Measurements from ENCODE around the gene RASD1.

RASD1 gene

DNA sequence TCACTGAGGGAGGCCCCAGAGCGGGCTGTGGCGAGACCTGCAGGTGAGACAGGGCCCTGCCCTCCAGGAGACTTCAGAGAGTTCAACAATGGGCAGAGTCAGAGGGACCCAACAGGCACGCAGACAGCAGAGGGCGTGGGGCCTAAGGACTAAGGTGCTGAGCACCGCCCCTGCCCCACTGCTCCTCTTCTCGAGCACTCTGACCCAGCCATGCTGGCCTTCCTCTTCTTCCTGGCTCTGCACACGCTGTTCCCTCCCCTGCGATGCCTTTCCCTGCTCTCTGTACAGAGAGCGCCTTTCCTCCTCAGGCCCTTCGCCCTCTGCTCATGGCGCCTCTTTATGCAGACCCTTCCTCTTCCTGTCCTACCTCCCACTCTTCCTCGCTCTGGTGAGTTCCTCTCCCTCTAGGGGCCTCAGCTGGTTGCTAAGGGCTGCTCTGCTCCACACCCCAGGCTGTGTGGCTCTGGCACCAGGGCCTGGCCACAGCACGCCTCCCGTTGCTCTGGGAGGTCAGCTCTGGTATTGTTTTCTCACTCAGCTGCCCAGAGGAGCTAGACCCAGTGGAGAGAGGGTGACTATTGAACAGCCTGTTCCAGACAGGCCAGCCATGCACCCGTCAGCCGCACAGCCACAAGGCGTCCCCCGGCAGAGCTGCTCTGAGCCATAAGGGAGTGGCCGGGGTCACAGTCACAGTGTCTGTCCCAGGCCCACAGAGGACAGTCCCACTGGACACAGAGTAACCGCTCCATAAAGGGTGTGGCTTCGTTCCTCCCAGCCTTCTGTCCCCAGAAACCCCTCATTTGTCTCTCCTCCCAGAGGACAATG, 13.6 kb upstream of the RASD1 start:
- no peak for DNase-seq

DNA sequence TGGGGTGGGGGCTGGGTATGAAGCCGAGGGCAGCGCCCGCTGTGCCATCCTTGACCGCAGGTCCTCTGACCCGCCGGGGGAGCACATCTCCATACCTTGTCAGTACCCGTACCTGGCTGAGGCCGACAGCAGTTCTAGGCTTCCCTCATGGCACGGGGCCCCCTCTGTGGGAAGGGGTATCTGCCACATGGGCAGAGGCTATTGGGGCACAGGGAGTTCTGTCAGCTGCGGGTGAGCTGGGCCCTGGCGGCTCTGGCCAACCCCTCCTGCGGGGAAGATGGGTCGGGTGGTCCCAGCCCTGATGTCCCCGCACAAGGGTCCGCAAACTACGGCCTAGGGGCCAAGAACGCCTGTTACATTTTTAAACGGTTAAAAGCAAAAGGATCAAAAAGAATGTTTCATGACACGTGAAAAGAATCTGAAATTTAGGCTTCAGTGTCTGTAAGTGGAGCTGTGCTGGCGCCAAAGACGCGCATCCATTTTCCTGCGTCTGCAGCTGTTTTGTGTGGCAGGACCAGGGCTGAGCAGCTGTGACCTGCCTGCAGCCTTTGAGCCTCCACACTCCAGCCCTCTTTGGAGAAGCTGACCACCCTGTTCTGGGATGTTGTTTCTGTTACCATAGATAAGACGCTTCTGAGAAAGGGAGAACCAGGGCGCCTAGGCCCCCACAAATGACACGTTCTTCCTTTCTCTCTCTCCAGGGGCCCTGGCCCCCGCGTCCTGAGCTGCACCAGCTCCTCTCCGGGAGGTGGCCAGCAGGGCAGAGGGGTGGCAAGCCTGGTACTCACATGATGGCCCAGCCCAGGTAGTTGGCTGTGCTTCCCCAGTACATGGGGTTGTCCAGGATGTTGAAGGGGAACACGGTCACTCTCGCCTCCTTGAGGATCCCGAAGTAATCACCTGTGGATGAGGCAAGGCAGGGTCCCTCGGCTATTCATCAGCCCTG, 12.7 kb upstream of the RASD1 start:
- DNase-seq = no peak

DNA sequence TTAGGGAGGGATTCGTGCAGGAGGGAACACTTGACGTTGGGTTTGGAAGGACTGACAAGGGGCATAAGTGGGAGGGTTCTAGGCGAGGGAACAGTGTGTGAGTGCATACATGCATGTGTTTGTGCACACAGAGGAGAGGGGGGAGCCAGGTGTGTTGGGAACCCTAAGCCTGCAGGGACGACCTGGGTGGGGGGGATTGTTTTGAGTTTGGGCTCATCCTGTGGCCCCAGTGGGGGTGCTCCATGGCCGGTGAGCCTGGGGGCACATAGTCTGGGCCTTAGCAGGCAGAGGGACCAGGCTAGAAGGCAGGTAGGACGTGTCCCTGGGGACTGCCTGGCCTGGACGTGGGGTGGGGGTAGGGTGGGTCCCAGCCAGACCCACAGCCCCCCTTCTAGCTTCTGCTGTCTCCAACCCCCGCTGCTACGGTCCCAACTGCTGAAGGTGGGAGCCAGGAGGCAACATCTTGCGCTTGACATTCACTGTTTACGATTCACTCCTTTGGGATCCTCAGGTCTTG, 11.9 kb upstream of the RASD1 start:
- no peak for DNase-seq

DNA sequence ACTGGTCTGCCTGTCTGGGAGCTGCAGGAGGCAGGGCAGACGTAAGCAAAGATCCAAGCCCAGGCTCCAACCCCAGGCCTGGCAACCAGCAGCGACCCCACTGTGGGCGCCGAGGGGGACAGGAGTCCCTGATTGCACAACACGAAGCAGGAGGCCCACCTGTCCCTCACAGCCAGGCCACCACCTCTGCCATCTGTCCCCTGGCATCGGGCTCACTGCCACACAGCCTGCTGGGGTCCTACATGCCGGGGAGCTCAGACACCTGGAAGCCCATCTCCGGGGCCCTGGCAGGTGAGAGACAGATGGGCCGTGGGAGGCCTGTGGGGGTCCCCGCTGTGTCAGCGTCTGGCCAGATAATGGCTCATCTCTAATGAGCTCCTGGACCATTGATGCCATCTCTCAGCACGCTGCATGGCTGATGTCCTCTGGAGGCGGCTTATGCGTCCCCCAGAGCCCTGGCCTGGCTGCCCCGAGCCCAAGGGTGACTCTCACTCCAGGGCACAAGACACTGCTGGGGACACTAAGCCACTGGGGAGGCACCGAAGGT, 11.3 kb upstream of the RASD1 start:
- no peak for DNase-seq

DNA sequence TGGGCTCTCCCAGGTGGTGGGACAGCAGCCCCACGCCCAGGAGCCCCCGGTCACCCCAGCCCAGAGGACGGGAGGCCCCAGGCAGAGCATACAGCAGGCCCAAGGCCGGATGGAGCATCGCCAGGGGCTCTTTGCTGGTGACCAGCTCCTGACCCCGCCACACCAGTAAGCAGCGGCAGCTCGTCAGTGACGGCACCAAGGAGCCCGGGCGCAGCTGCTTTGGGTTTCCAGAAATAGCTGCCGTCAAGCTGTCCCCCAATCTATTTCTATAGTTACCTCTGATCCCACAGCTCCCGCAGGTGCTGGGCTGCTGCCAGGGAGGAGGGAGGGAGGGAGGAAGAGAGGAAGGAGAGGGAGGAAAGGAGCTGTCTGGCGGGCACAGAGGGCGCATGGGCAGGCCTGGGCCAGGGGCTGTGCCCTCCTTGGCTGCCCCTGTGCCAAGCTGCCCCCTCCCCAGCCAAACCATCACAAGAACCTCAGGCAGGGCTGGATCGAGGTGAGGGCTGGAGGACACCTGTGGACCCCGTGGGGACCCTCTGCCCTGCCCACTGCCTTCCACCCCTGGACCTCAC, 10.8 kb upstream of the RASD1 start:
- no peak for DNase-seq

DNA sequence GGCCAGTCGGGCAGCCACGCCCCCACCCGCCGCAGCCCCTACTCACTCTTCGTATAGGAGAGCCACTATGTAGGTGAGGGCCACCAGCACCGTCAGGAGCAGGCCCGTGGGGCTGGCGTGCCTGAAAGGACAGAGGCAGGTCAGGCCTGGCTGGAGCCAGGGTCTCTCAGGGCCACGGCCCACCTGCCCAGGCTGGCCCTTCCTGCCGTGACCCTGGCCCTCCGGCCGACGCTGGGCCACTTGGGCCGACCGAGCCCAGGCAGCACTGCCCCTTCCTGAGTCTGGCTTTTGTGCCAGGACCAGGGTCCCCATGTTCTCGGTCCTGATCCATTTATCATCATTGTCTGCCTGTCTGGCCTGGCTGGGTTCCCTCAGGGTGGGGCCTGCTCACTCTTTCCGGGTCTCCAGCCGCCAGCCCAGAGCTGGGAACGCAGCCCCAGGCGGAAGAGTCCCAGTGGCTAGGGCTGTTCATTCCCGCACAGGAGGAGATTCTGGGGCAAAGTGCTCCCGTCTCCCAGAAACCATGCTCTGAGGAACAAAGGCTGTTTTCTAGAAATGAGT, 10.1 kb upstream of the RASD1 start:
- DNase-seq = no peak

DNA sequence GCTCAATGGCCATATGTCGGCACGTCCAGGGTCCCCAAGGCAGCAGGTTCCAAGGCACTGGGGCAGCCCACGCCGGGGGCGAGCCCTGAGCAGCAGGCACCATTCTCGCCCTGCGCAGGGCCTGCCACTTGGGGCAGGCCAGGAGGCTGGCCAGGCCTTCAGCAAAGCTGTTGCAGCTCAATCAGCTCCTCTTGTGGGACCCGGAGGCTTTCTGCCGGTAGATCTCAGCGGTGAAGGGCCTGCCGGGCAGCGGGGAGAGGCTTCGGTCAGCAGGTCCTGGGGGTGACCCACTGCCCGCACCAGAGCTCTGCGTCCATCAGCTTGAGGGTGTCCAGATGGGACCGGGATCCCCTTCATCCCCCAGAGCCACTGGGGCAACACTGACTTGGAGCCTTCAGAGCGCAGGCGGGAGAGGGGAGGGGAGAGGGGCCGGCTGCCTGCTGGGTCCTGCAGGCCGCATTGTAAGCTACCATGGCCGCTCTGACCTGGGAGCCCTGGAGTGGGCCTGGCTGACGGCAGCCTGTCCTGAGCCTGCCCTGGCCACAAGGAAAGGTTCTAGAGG, 9.5 kb upstream of the RASD1 start:
- no peak for DNase-seq

DNA sequence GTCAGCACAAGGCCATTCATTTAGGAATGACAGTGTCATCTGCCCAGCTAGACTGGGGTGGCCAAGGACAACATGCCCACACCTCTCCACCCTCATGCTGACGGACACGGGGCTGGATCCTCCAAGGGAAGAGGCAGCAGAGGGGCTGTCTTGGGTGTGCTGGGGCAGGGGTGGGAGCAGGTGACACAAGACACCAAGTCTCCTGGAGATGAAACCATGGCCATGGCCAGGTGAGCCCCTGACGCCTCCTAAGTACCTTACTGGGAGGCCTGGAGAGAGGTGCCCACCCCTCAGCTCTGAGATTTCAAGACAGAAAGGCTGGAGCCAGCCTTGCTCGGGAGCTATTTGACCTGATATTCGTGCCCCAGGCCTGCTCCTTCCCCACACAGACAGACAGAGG, 9.0 kb upstream of the RASD1 start:
- DNase-seq = no peak

DNA sequence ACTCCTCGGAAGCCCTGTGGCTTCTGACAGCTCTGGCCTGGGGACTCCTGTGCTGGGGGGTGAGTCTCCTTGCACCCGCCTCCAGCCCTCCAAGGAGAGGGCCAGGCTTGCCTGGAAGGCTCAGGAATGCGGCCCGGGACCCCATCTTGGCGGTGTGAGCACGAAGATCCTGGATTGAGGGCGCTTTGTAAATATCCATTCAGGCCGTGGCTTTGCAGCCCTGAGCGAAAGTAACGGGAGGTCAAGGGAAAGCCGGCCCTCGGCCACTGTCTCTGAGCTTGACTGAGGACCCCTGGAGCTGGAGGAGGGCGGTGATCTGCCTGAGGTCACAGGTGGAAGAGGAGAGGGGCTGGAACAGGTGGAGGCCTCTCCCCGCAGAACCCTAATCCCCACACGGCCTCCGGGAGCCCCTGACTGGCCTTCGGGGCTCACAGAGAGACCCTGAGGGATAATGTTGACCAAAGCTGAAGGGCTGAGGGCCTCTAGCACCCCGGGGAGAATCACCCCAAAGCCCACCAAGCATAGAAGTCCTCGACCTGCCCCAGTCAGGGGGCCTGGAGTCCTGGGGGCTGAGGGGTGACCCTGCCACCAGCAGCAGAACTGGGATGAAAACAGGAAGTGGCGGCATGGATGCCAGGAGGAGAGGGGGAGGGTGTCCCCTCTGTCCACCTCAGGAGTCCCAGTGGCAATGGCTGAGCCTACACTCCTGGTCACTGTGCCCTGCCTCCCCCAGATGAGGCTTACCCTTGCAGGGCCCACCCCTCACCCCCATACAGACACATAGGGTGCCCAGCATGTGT, 8.3 kb upstream of the RASD1 start:
- no peak for DNase-seq

DNA sequence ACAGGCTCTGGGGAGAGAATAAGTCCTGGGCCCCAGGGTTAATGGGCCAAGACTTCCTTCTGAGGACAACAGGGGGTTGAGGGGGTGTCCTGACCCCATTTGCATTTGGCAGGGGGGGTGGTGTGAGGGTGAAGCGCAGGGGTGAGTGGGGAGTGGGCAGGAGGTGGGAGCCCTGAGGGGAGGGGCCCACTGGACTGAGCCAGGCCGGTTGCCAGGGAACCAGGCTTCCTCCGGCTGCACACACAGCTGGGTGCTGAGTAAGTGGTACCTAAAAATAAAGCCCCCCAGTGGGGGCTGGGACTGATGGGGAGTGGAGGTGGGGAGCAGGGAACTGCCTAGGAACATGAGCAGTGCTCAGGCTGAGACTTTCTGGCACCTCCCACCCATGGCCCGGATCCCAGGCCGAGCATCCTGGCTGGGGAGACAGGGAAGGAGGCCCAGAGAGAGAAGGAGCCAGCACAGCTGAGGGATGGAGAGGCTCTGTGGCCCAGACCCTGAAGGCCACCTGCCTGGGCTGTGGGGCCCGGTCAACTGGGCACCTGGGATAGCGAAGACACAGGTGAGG, 7.5 kb upstream of the RASD1 start:
- DNase-seq = no peak

DNA sequence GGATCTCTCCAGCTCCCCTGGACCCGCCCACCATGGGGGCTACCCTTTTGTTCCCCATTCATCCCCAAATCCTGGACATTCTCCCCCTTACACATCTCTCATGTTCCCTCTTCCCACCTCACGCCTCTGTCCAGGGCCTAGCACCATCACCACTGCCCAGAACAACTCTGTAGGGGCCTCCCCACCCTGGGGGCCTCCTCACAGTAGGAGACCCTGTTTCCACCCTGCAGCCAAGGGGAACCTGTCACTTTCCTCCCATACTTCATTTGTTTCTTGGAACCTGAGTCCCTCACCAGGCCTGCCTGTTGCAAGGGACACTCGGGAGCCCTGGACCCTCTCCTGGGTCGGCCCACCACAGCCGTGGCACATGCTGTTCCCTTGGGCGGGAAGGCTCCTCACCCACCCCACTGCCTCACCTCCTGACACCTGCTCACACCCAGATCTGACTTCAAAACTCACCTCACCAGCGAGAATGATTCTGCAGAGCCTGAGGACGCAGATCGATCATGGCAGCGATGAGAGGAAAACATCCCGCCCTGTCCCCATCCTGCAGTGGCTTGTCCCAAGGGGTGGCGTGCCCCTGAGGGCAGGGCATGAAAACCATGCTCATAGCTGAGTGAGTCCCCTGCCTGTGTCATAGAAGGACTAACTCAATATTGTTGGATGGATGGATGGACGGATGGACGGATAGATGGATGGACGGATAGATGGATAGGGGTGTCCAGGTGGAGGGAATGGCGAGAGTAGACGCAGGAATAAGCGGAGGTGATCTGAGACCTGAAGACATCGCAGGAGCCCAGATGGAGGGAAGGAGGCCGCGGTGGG, 6.8 kb upstream of the RASD1 start:
- no peak for DNase-seq

DNA sequence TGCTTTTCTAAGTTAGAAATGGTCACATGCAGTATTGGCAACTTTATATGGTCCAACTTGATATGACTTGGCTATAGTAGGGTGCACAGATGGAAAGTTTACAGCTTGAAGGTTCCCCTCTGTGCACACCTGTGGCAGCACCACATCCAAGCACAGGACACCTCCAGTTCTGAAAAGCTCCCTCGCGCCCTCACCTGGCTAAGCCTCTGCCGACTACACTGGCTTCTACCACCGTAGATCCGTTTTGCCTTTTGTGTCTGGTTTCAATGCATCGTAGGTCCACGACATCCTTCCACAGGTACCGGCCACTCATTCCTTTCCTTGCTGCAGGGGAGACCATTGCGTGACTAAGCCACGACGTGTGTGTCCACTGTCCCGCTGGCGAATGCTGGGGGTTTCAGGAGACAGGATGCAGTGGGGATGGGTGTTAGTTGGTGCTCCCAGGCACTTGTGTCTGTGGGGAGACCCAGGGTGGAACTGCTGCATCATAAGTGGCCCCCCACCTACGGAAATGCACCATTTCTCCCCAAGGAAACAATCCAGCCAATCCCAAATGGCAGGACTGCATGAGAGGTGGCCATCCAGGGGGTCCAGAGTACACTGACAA, 4.9 kb upstream of the RASD1 start:
- peak; percentile 18 for DNase-seq

DNA sequence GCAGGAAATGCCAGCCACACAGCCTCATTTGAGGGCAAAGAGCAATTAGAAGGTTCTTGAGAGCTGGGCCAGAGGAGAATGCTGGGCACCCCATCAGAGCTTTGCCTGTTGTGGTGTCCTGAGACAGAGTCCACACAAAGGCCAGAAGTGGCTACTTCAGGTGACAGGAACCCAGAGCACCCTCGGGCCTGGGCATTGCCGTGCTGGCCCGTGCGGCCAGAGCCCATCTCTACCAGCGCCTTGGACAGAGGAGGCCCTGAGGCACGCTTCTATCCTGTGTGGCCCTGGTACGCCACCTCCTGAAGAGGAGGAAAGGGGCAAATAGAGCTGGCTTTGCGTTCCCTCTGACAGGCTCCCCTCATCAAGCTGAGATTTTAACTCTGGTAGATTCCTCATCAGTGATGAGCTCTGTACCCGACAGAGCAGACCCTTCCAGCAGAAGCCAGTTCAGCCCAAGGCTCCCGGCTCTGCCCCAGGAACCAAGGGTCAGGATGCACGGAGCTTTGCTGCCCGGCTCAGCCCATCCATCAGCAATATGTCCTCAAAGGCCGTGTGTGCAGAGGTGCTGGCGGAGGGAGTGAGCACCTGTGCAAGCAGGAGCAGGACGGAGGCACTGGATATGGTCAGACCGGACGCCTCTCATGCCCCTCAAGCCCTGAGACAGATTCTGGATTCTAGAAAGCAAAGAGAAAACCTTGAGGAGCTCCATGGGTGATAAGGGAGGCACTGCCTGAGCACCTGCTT, 3.4 kb upstream of the RASD1 start:
- no peak for DNase-seq

DNA sequence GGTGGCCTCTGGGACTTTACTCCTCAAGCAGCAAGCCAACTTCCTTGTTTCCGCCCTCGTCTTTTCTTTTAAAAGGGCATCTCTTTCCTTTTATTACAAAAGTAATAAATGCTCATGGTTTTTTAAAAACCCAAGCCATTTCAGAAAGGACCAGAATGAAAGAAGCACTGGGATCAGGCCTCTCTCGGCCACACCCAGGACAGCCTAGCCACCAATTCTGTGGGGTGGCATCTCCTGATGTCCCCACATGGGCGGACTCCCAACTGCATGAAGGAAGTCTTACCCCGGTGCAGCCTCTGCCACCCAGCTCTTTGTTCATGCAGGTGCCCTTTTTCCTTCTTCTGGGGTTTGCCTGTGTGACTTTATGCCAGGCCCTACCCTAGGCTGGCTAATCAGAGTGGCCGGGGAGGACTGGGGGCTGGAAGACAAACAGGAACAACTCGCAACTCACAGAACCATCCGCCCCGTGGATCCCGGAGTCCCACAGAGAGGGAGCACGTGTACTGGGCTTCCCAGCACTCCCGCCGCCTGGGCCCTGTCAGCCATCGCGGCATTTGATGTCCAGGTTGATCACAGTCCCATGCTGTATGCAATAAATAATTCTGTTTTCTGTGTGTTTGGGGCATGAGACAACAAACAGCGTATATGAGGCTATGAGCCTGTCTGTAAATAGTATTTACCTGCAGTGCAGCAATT, 2.6 kb upstream of the RASD1 start:
- no peak for DNase-seq

DNA sequence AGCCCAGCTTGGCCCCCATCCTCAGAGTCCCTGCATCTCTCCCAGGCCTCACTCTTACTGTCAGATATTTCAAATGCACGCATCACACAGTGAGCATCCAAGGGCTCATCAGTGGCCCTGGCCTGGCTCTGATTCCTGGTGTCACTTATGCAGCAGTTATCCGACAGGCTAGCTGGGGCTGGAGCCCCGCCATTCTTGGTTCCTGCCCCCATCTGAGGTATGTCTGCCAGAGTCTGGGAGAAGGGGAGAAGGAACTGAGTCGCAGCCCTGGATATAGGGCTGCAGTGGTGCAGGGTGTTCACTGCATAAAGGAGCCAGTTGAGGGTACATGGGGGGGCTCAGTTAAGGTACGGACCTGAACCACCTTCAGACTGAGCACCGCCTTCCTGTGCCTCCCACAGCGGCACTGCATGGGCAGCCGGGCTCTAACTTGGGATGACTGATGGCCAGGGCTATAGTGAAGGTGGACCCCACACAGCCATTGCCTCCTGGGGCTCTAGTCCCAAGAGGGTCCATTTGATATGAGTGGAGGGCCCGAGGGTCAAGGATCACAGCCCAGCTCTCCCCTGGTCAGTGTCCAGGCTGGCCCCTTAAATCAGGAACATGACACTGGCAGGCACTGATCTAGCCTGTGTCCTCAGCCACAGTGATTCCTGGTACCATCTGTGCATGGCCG, 1.8 kb upstream of the RASD1 start:
- DNase-seq = no peak

DNA sequence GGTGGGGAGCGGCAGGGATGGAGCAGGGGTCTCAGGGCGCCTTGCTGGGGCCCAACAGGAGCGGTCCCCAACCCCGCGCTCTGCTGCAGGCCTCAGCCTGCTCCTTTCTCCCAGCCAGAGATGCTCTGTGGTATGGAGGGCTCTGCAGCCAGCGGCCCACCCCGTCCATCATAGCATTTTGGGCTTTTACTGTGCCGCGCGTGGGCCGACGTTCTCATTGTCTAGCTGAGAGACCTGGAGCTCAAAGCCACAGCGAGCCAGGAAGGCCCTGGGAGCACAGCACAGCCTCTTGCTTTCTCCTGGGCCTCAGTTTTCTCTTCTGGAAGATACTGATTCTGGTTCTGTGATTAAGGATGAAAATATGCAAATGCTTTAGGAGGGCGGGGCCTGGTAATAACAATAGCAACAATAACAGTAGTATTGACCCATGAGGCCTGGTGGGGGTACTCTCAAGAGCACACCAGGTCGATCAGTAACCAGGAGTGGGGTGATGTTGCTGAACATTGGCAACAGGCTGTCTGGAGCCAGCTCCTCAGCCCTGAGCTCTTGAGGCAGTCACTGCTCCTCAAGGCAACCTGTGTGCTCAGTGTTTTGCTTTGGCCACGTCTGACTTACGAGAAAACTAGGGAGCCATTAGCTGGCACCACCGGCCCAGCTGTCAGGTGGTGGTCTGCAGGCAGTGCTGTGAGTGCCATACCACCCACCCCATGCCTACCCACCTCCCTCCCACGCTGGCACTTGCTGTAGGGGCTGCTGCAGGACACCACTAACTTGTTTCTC, 1.1 kb upstream of the RASD1 start:
- DNase-seq = no peak

Data from stimulated activated CD4-positive, alpha-beta T cell treated with anti-CD3 and anti-CD28 coated beads, Interleukin-4, amount 100 ng/mL, for 24 hours (primary cell).